ENCODE data around the gene RBMX. TPM values are rescaled to one million over a fixed set of nuclear protein-coding genes. Genes with fewer than 3 reads are reported as not detected.

Gene RBMX
- total RNA-seq, 6 experiments from 2014 or later: 28.7 to 62.6 (median 40.9) TPM

GRCh38 chrX:136870064-136870463, 10.5 kb downstream of the RBMX start:
- intact Hi-C loops (cut with DNase I): no loop called here
- H3K27me3 ChIP-seq: no peaks in the 10 kb centered on the region

DNA sequence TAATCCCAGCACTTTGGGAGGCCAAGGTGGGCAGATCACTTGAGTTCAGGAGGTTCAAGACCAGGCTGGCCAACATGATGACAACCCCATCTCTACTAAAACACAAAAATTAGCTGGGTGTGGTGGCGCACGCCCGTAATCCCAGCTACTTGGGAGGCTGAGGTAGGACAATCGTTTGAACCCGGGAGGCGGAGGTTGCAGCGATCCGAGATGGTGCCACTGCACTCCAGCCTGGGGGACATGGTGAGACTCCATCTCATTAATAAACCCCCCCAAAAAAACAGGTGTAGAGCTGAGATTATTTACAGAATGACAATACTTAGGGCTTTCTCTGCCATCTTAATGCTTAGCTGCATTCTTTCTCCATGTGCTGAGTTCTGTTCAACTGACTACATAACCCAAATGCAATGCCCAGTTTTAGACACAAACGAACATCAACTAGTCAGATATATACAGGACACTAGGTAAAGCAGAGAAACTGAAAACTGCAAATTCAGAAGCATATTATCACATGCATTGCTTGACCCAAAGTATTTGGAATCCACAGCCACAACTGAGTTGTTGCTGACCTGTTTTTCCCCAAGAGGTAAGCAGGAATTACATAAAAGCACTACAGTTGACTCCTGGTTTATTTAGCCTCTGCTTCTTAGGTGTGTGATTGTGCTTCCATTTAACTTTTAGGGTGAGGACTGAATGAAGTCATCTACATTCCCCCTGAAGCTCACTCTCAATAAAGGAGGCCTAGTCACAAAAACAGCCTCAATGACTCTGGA, 12.1 kb downstream of the RBMX start:
- H3K9me3 ChIP-seq: no peaks in the 10 kb centered on the region
- DNase-seq (no peak), ATAC-seq (no peak)
- no peak overlapping the region for H3K4me3 ChIP-seq
- WGBS (ENCODE audit: insufficient coverage, low coverage, low lambda C conversion rate, missing lambda C conversion rate): 85% methylated on average over 5 of the region's 9 CpGs
- no peak overlapping the region for H3K27ac ChIP-seq
- H3K27me3 ChIP-seq: no peaks in the 10 kb centered on the region
- H3K4me1 ChIP-seq: no peaks in the 10 kb centered on the region
- intact Hi-C loops (cut with DNase I): no loop called here
- TF ChIP-seq, protein P1, sequence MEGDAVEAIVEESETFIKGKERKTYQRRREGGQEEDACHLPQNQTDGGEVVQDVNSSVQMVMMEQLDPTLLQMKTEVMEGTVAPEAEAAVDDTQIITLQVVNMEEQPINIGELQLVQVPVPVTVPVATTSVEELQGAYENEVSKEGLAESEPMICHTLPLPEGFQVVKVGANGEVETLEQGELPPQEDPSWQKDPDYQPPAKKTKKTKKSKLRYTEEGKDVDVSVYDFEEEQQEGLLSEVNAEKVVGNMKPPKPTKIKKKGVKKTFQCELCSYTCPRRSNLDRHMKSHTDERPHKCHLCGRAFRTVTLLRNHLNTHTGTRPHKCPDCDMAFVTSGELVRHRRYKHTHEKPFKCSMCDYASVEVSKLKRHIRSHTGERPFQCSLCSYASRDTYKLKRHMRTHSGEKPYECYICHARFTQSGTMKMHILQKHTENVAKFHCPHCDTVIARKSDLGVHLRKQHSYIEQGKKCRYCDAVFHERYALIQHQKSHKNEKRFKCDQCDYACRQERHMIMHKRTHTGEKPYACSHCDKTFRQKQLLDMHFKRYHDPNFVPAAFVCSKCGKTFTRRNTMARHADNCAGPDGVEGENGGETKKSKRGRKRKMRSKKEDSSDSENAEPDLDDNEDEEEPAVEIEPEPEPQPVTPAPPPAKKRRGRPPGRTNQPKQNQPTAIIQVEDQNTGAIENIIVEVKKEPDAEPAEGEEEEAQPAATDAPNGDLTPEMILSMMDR (IDR thresholded peaks at IDR 0.05): no peak
- no peak for TF ChIP-seq POLR2A (IDR thresholded peaks at IDR 0.05)
- peaks cover 0 to 27% (median 3%) of the 10 kb centered on the region in 4 donors for H3K36me3 ChIP-seq

More at GRCh38 chrX:136870064-136870463, 10.5 kb downstream of the RBMX start:
- DNase-seq (no peak), ATAC-seq (no peak)
- no peak for TF ChIP-seq POLR2A (IDR thresholded peaks at IDR 0.05)
- TF ChIP-seq, protein P1 (IDR thresholded peaks at IDR 0.05): no peak
- H3K9me3 ChIP-seq: no peaks in the 10 kb centered on the region
- 70% methylated on average over 1 of the region's 1 CpG for WGBS (ENCODE audit: insufficient coverage, low coverage, low lambda C conversion rate, missing lambda C conversion rate)
- no peak overlapping the region for H3K4me3 ChIP-seq
- peaks cover under 1 to 35% (median 3%) of the 10 kb centered on the region in 4 donors for H3K36me3 ChIP-seq
- H3K27ac ChIP-seq: no peak overlapping the region
- H3K4me1 ChIP-seq: no peaks in the 10 kb centered on the region

GRCh38 chrX:136867518-136867917, 13.0 kb downstream of the RBMX start:
- intact Hi-C loops (cut with DNase I): no loop called here
- no peak overlapping the region for H3K4me3 ChIP-seq
- no peak for DNase-seq
- 60% methylated on average over 3 of the region's 3 CpGs for WGBS (ENCODE audit: insufficient coverage, low coverage, low lambda C conversion rate, missing lambda C conversion rate)
- no peak overlapping the region for H3K27ac ChIP-seq
- no peak for TF ChIP-seq POLR2A (IDR thresholded peaks at IDR 0.05)
- TF ChIP-seq, protein P1 (IDR thresholded peaks at IDR 0.05): no peak
- H3K4me1 ChIP-seq: no peaks in the 10 kb centered on the region
- no peaks in the 10 kb centered on the region for H3K27me3 ChIP-seq
- no peak for ATAC-seq
- no peaks in the 10 kb centered on the region for H3K9me3 ChIP-seq
- peaks cover 0 to 30% (median 3%) of the 10 kb centered on the region in 4 donors for H3K36me3 ChIP-seq

GRCh38 chrX:136867096-136867491, 13.4 kb downstream of the RBMX start:
- intact Hi-C loops (cut with DNase I): no loop called here
- DNase-seq: no peak
- no peak for ATAC-seq
- Histone ChIP-seq H3K9me3 (no peaks in the 10 kb centered on the region), H3K4me1 (no peaks in the 10 kb centered on the region), H3K36me3 (peaks cover 0 to 26% (median 3%) of the 10 kb centered on the region in 4 donors), H3K4me3 (no peak overlapping the region), H3K27ac (no peak overlapping the region), H3K27me3 (no peaks in the 10 kb centered on the region)
- TF ChIP-seq, protein P1 (IDR thresholded peaks at IDR 0.05): no peak
- TF ChIP-seq POLR2A (IDR thresholded peaks at IDR 0.05): no peak
- 56% methylated on average over 4 of the region's 4 CpGs for WGBS (ENCODE audit: insufficient coverage, low coverage, low lambda C conversion rate, missing lambda C conversion rate)
